Activated T-helper 2 cell treated with anti-CD3 and anti-CD28 coated beads, Interferon-gamma antibody, Interleukin-2, Interleukin-4, amounts not matched to agents 10 μg/mL and 5 μg/mL and 100 μg/mL, durations not matched to agents 14 hours and 24 hours and 36 hours (primary cell): Measurements from ENCODE around the gene NR2C2. TPM values are rescaled to one million over a fixed set of nuclear protein-coding genes. Genes with fewer than 3 reads are reported as not detected.

ENCODE experiments used
- DNase-seq: peaks from one replicate; pipeline ENCODE4 v3.0.0; 2021; ENCODE audit warnings: low spot score
- H3K27ac Mint-ChIP-seq: one replicate; pipeline ENCODE4 v1.8.0; 2021; ENCODE audit warnings: mixed read lengths
- H3K27me3 Mint-ChIP-seq: one replicate; pipeline ENCODE4 v1.8.0; 2021; ENCODE audit warnings: low read depth, mixed read lengths
- H3K36me3 Mint-ChIP-seq: one replicate; pipeline ENCODE4 v1.8.0; 2021; ENCODE audit warnings: low read depth, mixed read lengths
- H3K4me1 Mint-ChIP-seq: one replicate; pipeline ENCODE4 v1.8.0; 2021; ENCODE audit warnings: low read depth, mixed read lengths
- H3K4me3 Mint-ChIP-seq: one replicate; pipeline ENCODE4 v1.8.0; 2021; ENCODE audit warnings: low read depth, mild to moderate bottlenecking, moderate library complexity, mixed read lengths
- H3K9me3 Mint-ChIP-seq: one replicate; pipeline ENCODE4 v1.8.0; 2021; ENCODE audit warnings: mixed read lengths
- intact Hi-C: fragments of 100-400 bp; cut with micrococcal nuclease; formaldehyde crosslinking; loops from one replicate; pipeline ENCODE4 v1.15.1; 2023
- total RNA-seq: library from RNA; stranded (reverse); gene quantifications from 2 replicates; pipeline ENCODE4 v1.2.3, GENCODE V29; 2022

NR2C2 gene
- total RNA-seq, 1 donor from 2014 or later, result 48.3 TPM

DNA sequence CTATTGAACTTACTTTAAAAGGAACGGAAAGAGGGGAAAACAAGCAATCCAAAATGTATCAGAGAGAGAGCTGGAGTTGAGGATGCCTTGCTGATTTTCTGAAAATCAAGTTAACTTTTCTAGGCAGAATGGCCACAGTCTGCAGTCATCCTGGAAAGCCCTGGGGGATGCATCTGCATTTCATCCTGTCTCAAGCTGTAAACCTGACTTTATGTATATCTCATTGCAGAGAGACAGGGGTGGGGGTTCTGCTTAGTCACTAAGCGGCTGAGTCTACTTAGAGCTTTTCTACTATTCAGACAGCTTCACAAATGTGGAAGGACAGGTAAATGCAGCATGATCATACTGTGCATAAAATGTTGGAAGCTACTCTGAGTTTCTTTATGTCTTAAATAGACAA is 76.3 kb downstream of the NR2C2 start:
- Mint-ChIP-seq H3K27ac (no peak overlapping the region), H3K4me1 (no peaks in the 10 kb centered on the region), H3K9me3 (no peaks in the 10 kb centered on the region), H3K4me3 (no peak overlapping the region), H3K27me3 (no peaks in the 10 kb centered on the region), H3K36me3 (peaks cover 67% of the 10 kb centered on the region)
- intact Hi-C loops, result no loop called here
- no peak for DNase-seq

DNA sequence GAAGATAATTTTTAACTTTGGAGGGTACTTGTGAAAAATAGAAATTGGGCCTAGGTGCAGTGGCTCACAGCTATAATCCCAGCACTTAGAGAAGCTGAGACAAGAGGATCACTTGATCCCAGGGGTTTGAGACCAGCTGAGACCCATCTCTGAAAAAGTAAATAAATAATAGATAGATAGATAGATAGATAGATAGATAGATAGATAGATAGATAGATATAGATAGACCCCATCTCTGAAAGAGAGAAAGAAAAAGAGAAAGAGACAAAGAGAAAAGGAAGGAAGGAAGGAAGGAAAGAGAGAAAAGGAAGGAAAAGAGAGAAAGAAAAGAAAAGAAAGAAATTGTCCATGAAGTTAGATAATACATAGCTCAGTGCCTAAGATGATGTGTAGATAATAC is 82.2 kb downstream of the NR2C2 start:
- Mint-ChIP-seq H3K9me3 (no peaks in the 10 kb centered on the region), H3K27ac (peak overlapping the region; percentile 25), H3K4me3 (no peak overlapping the region), H3K4me1 (no peaks in the 10 kb centered on the region), H3K27me3 (no peaks in the 10 kb centered on the region), H3K36me3 (peaks cover 69% of the 10 kb centered on the region)
- no peak for DNase-seq
- intact Hi-C loops, result no loop called here

DNA sequence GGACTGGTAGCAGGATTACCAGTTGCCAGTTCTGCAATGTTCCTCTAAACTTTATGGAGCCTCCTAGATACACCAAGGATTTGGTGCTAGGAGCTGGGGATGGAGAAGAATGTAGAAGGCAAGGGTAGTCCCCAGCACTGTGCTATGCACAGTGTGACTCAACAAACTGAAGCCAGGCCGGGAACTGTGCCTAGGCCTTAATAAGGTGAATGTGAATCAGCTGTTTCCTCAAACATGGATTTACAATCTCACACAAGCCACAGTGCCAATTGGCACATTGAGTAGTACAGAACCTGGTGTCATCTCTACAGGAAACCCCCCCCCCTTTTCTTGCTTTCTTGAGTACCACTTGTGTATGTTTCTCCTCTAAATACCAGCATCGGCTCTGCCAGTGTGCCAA is 85.3 kb downstream of the NR2C2 start:
- no peak overlapping the region for H3K4me3 Mint-ChIP-seq
- no peak overlapping the region for H3K27ac Mint-ChIP-seq
- no peaks in the 10 kb centered on the region for H3K9me3 Mint-ChIP-seq
- peaks cover 64% of the 10 kb centered on the region for H3K36me3 Mint-ChIP-seq
- intact Hi-C loops, result no loop called here
- no peaks in the 10 kb centered on the region for H3K4me1 Mint-ChIP-seq
- DNase-seq, result no peak
- no peaks in the 10 kb centered on the region for H3K27me3 Mint-ChIP-seq

DNA sequence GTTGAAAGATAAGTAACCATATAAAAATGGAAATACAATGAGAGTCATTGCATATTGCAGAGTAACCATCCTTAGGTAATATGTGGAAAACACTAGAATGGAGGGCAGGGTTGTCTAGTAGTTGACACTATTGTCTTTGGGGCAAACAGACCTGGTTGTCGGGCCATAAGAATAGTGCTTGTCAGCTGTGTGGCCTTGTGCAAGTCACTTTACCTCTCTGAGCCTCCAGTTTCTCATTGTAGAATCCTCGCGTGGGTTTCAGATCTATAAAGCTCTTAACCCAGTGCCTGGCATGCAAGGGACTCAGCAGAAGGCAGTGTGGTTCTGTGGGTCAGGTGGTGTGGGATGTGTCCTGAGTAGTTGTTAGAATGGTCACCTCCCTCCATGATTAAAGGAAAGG is 85.7 kb downstream of the NR2C2 start:
- no peak overlapping the region for H3K27ac Mint-ChIP-seq
- no peak for DNase-seq
- no peak overlapping the region for H3K4me3 Mint-ChIP-seq
- intact Hi-C loops, result no loop called here
- H3K36me3 Mint-ChIP-seq, result peaks cover 68% of the 10 kb centered on the region
- H3K9me3 Mint-ChIP-seq, result no peaks in the 10 kb centered on the region
- H3K27me3 Mint-ChIP-seq, result no peaks in the 10 kb centered on the region
- no peaks in the 10 kb centered on the region for H3K4me1 Mint-ChIP-seq

DNA sequence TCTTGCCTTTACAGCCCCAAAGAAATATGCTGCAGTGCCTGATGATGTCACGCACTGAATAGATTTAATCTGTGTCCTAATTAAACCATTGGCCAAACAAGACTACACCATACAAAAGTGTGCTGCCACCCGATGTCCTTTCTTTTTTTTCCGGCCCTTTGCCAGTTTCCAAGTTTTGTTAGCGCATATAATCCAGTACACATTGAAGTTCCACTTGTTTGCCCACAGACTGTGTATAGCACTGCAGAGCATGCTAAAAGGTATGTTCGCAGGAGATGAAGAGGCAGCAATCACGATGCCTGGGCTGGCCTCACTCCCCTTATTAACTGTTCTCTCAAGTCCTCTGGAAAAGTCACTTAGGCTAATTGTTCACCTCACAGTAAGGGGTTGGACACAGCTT is 90.9 kb downstream of the NR2C2 start:
- Mint-ChIP-seq H3K9me3 (no peaks in the 10 kb centered on the region), H3K27me3 (no peaks in the 10 kb centered on the region), H3K36me3 (peaks cover 71% of the 10 kb centered on the region), H3K4me1 (no peaks in the 10 kb centered on the region), H3K4me3 (no peak overlapping the region), H3K27ac (no peak overlapping the region)
- no peak for DNase-seq
- intact Hi-C loops, result no loop called here

DNA sequence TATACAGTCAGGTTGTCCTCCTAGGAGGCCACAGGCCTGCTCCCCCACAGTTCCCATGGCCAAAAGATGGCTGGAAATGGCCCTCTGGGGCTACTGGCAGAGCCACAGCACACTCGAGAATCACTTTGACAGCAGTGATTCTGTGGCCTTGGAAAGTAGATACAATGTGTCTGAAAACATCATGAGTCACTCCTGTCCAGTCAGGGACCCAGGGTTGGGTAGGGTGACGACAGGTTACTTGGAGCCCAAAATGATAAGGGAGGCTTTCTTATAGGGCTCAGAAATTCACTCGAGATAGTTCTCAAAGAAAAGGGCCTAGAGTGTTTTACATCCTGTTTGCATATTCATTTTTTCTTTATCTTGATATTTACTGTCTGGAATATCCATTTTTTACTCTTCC is 93.5 kb downstream of the NR2C2 start:
- Mint-ChIP-seq H3K36me3 (peaks cover 77% of the 10 kb centered on the region), H3K4me1 (peaks cover 3% of the 10 kb centered on the region), H3K27ac (peak overlapping the region; percentile 2), H3K27me3 (no peaks in the 10 kb centered on the region), H3K4me3 (no peak overlapping the region), H3K9me3 (no peaks in the 10 kb centered on the region)
- DNase-seq, result no peak
- intact Hi-C loops, result no loop called here

DNA sequence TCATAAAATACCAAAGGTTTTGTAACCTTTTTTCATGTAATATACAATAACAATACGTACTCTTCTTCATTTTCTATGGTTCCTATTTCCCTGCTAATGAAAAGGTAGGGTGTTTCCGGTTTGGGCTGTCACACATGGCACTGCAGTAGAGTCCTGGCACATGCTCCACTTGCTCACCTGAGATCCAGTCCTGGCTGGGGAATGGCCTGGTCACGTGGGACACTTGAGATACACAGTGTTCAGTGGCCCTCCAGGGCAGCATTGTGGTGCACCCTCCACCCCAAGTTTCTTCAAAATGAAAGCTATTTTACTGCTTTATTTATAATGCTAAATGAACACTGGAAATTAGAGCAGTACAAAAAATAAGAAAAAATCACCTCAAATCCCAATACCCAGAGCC is 94.6 kb downstream of the NR2C2 start:
- no peaks in the 10 kb centered on the region for H3K9me3 Mint-ChIP-seq
- peaks cover 3% of the 10 kb centered on the region for H3K4me1 Mint-ChIP-seq
- no peak overlapping the region for H3K4me3 Mint-ChIP-seq
- peaks cover 84% of the 10 kb centered on the region for H3K36me3 Mint-ChIP-seq
- no peak overlapping the region for H3K27ac Mint-ChIP-seq
- H3K27me3 Mint-ChIP-seq, result no peaks in the 10 kb centered on the region
- intact Hi-C loops, result no loop called here
- no peak for DNase-seq

DNA sequence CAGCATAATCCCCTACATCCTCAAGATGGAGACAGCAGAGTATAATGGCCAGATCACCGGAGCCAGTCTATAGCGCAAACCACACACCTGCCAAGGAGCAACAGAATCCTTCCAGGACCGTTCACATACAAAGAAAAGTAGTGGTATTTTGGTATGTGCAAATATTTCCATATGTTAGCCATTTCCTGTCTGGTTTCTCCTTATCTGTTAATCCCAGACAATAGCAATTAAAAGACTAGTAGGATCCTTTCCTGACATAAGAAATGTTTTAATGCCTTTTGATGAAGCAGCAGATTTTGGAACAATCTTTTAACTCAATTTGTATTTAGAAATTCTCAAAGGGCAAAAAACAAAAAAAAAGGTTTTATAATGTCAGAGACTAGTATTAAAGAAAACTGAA is 95.6 kb downstream of the NR2C2 start:
- no peak for DNase-seq
- H3K36me3 Mint-ChIP-seq, result peaks cover 86% of the 10 kb centered on the region
- no peaks in the 10 kb centered on the region for H3K27me3 Mint-ChIP-seq
- H3K4me3 Mint-ChIP-seq, result no peak overlapping the region
- H3K4me1 Mint-ChIP-seq, result peaks cover 3% of the 10 kb centered on the region
- no peaks in the 10 kb centered on the region for H3K9me3 Mint-ChIP-seq
- intact Hi-C loops, result no loop called here
- no peak overlapping the region for H3K27ac Mint-ChIP-seq

DNA sequence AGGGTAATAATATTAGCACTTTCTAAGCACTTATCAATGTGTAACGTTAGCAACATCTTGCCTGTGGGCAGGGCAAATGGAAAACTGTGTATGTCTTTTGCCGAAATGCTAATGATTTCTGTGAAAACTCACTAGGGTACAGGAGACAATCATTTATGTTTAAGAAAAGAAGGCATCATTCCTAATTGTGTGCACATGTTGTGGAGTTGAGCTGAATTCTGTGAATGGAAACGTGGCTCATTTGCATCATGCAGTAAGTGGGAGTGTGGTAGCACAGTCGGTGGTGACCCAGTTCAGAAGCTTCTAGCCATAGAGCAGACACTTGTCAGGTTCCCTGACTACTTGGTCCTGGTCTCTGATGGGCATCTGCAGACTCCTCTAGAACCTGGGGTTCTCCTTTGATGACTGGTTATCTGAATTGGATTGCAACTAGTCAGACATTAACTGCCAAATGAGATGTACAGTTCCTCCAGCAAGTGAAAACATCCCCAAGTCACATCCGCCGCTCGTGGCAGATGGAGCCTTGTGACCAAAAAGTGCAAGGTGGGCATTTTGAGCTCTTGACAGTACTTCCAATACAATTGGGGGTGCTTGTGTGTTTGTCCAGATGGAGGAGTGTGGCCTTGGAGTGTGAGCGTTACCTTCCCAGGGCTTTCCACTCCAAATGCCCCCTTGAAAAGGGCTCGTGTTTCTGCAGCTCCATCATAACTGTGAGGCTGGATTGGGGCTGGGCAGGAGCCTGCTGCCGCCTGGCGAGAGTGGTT is 96.2 kb downstream of the NR2C2 start:
- H3K27ac Mint-ChIP-seq, result no peak overlapping the region
- peaks cover 3% of the 10 kb centered on the region for H3K4me1 Mint-ChIP-seq
- H3K4me3 Mint-ChIP-seq, result no peak overlapping the region
- intact Hi-C loops, result no loop called here
- H3K36me3 Mint-ChIP-seq, result peaks cover 87% of the 10 kb centered on the region
- no peak for DNase-seq
- no peaks in the 10 kb centered on the region for H3K27me3 Mint-ChIP-seq
- H3K9me3 Mint-ChIP-seq, result no peaks in the 10 kb centered on the region

DNA sequence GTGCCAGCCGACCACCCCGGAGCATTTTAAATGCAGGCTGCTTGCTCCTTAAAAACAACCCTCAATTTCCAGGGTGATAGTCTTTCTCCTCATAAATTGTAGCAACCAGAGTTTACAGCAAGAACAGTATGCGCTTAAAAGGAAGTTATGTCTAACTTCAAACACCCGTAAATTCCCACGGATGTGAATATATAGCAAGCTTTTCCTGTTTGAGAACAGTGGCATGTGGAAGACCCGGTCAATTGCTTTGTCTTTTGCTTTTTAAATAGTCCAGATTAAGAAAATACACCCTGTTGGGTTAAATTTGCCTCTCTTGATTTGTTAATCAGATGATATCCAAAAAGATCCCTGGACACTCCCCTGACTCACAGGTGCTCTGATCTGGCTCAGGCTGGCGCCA is 96.9 kb downstream of the NR2C2 start:
- no peaks in the 10 kb centered on the region for H3K9me3 Mint-ChIP-seq
- intact Hi-C loops, result no loop called here
- H3K27ac Mint-ChIP-seq, result no peak overlapping the region
- DNase-seq, result no peak
- peaks cover 3% of the 10 kb centered on the region for H3K4me1 Mint-ChIP-seq
- no peak overlapping the region for H3K4me3 Mint-ChIP-seq
- peaks cover 89% of the 10 kb centered on the region for H3K36me3 Mint-ChIP-seq
- no peaks in the 10 kb centered on the region for H3K27me3 Mint-ChIP-seq

DNA sequence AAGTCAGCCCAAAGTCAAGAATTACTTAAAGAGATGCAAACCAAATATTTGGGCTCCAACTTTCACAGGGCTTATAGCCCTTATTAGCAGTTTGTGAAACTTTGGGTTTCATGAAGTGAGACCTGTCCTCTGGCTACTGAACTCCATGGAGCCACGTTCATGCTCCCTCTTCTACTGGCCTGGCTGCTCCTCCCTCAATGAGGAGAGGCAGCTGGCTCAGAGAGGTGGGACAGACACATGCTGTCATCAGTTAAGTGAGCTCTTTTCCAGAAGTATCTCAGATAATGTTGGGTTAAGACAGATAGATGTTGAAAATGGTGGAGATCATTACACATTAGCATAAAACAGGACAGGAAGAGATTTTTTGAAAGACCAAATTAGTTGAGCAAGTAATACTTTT is 98.3 kb downstream of the NR2C2 start:
- Mint-ChIP-seq H3K4me1 (peaks cover 3% of the 10 kb centered on the region), H3K27me3 (no peaks in the 10 kb centered on the region), H3K27ac (no peak overlapping the region), H3K36me3 (peaks cover 89% of the 10 kb centered on the region), H3K9me3 (no peaks in the 10 kb centered on the region), H3K4me3 (no peak overlapping the region)
- intact Hi-C loops, result no loop called here
- DNase-seq, result no peak

DNA sequence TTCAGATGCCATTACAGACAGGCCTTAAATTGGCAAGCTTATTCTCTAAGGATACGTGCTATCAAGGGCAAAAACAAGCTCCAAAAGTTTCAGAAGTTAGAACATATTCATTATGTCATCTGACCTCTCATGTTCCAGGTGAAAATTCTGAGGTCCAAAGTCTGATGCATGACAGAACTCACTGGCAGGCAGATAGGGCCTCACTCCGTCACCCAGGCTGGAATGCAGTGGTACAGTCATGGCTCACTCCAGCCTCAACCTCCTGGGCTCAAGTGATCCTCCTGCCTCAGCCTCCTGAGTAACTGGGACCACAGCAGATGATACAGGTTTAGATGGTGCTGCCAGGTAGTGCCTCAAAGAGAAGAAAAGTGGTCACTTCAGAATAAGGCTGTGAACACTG is 102.2 kb downstream of the NR2C2 start:
- Mint-ChIP-seq H3K9me3 (no peaks in the 10 kb centered on the region), H3K27ac (no peak overlapping the region), H3K36me3 (peaks cover 83% of the 10 kb centered on the region), H3K27me3 (no peaks in the 10 kb centered on the region), H3K4me1 (peaks cover 12% of the 10 kb centered on the region), H3K4me3 (no peak overlapping the region)
- intact Hi-C loops, result no loop called here
- DNase-seq, result no peak

DNA sequence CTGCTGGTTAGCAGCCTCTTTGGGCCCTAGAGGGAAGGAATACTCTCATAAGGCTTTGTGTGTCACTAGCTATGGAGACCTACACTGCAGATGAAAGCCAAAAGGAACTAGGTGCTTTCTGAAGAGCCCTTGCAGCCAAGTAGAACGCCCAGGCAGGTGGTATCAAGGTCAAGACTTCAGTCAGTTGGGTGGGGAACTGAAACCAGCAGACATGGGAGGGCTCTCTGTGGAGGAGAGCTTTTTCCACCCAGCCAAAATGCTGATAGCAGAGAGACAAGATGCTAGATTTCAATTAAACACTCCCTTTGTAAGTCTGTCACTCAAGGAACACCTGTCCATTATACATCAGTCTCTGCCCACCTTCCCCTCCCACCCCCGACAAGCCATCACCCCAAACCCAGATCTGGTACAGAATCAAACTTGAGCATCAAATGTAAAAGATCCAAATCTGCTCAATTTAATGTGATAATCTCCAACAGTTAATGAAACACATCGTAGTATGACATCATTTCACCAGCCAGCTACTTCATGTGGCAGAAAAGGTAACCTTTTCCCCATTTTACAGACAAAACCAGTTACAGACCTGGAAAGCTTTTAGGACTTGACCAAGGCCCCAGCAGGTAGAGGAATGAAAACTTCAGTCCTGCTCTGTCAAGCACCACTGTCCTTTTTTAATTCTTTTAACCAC is 103.2 kb downstream of the NR2C2 start:
- H3K36me3 Mint-ChIP-seq, result peaks cover 82% of the 10 kb centered on the region
- H3K27ac Mint-ChIP-seq, result no peak overlapping the region
- H3K27me3 Mint-ChIP-seq, result no peaks in the 10 kb centered on the region
- peaks cover 19% of the 10 kb centered on the region for H3K4me1 Mint-ChIP-seq
- no peak overlapping the region for H3K4me3 Mint-ChIP-seq
- no peak for DNase-seq
- intact Hi-C loops, result no loop called here
- no peaks in the 10 kb centered on the region for H3K9me3 Mint-ChIP-seq
